ENCODE measurements around the gene CROCC2. TPM values are rescaled to one million over a fixed set of nuclear protein-coding genes. Genes with fewer than 3 reads are reported as not detected.

CROCC2 gene
- total RNA-seq, 1 donor from 2014 or later, result 3.4 TPM

GRCh38 chr2:240878341-240878936 lies 27.7 kb upstream of the CROCC2 start:
- no peak overlapping the region for H3K4me3 ChIP-seq
- no peaks in the 10 kb centered on the region for H3K36me3 ChIP-seq
- no peaks in the 10 kb centered on the region for H3K4me1 ChIP-seq
- DNase-seq (peak; percentile 41), ATAC-seq (peak in 1 of 2 donors; percentile 2)
- H3K27ac ChIP-seq, result no peak overlapping the region
- no peaks in the 10 kb centered on the region for H3K27me3 ChIP-seq (ENCODE audit: low read depth)
- intact Hi-C loops (cut with DNase I), result no loop called here
- no peak for TF ChIP-seq CTCF (IDR thresholded peaks at IDR 0.05)
- no peaks in the 10 kb centered on the region for H3K9me3 ChIP-seq

- intact Hi-C loops (cut with DNase I), result no loop called here
- Histone ChIP-seq H3K36me3 (no peaks in the 10 kb centered on the region), H3K9me3 (no peaks in the 10 kb centered on the region), H3K4me3 (no peak overlapping the region), H3K4me1 (no peaks in the 10 kb centered on the region), H3K27ac (no peak overlapping the region), H3K27me3 (ENCODE audit: low read depth) (no peaks in the 10 kb centered on the region)
- no peak for TF ChIP-seq CTCF (IDR thresholded peaks at IDR 0.05)
- DNase-seq (peak; percentile 21), ATAC-seq (peak in 1 of 2 donors; percentile 11)
Measured at GRCh38 chr2:240879105-240879504, 27.0 kb upstream of the CROCC2 start.

GRCh38 chr2:240881913-240882312 lies 24.2 kb upstream of the CROCC2 start:
- Histone ChIP-seq H3K36me3 (no peaks in the 10 kb centered on the region), H3K27ac (no peak overlapping the region), H3K9me3 (no peaks in the 10 kb centered on the region), H3K4me1 (no peaks in the 10 kb centered on the region), H3K27me3 (ENCODE audit: low read depth) (no peaks in the 10 kb centered on the region), H3K4me3 (no peak overlapping the region)
- intact Hi-C loops (cut with DNase I), result no loop called here
- no peak for ATAC-seq
- peak; percentile 9 for DNase-seq
- no peak for TF ChIP-seq CTCF (IDR thresholded peaks at IDR 0.05)

- peak; percentile 2 for DNase-seq
- intact Hi-C loops (cut with DNase I), result no loop called here
- no peaks in the 10 kb centered on the region for H3K36me3 ChIP-seq
- H3K4me1 ChIP-seq, result no peaks in the 10 kb centered on the region
- TF ChIP-seq CTCF (IDR thresholded peaks at IDR 0.05), result no peak
- H3K27ac ChIP-seq, result no peak overlapping the region
- no peak overlapping the region for H3K4me3 ChIP-seq
- H3K9me3 ChIP-seq, result no peaks in the 10 kb centered on the region
- no peaks in the 10 kb centered on the region for H3K27me3 ChIP-seq (ENCODE audit: low read depth)
- ATAC-seq, result no peak
Measured at GRCh38 chr2:240884221-240884620, 21.9 kb upstream of the CROCC2 start.

GRCh38 chr2:240884745-240885144 lies 21.4 kb upstream of the CROCC2 start:
- H3K27me3 ChIP-seq (ENCODE audit: low read depth), result no peaks in the 10 kb centered on the region
- TF ChIP-seq CTCF (IDR thresholded peaks at IDR 0.05), result no peak
- H3K27ac ChIP-seq, result no peak overlapping the region
- intact Hi-C loops (cut with DNase I), result no loop called here
- no peaks in the 10 kb centered on the region for H3K9me3 ChIP-seq
- no peaks in the 10 kb centered on the region for H3K36me3 ChIP-seq
- ATAC-seq (no peak), DNase-seq (no peak)
- no peak overlapping the region for H3K4me3 ChIP-seq
- H3K4me1 ChIP-seq, result no peaks in the 10 kb centered on the region

Measured in lower lobe of right lung (tissue), 2 donors.